ENCODE data around the gene SETD1A. TPM values are rescaled to one million over a fixed set of nuclear protein-coding genes. Genes with fewer than 3 reads are reported as not detected.

SETD1A gene
- total and polyA plus RNA-seq, 9 of the 15 experiments (the other 6 are each of a cell fraction or from before 2014, with no cell fraction given) = 0.08 to 36.0 (median 4.2) TPM

DNA sequence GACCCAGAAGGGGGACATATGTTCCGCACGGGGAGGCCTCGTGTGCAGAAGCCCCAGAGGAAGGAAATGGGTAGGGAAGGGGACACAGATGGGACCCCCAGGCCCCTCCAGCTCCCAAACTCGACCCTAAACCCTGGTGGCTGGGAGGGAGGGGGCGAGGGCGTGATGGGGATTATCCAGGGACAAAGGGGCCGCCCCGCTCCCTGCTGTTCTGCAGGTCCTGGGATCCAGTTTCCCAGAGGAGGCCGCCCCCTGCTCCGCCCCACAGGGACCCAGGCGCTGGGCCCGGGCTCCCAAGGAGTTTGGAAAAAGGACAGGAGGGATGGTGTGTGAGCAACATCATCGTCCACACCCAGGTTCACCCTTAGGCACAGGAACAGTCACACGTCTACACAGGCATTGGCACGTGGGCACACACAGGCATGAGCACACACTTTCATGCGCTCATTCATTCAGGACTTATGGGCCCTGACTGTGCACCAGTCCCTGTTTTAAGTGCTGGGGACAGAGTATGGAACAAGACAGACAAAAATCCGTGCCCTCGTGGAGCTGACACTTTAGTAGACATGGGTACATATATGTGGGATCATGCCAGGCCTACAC lies 47.0 kb upstream of the SETD1A start:
- intact Hi-C loops (cut with micrococcal nuclease) (no loop called here), in situ Hi-C loops (cut with MboI) (no loop called here)
- Histone ChIP-seq H3K4me1 (replicated peaks in 1 of 2; ENCODE audit: control insufficient read depth in 2 of 2, insufficient read depth in 2 of 2, low read length in 2 of 2) (peaks cover 0 to 4% of the 10 kb centered on the region in 2 experiments; a peak in 2 of 5 replicates), H4K20me1 (replicated peaks; ENCODE audit: control insufficient read depth, insufficient read depth, low read length) (no peaks in the 10 kb centered on the region), H3K4me2 (ENCODE audit: insufficient read depth, low read length) (no peak overlapping the region), H3K27ac (ENCODE audit: extremely low read depth, low read depth, low read length) (no peak overlapping the region), H3K9me3 (replicated peaks; ENCODE audit: control insufficient read depth, insufficient read depth, low read depth, low read length) (no peaks in the 10 kb centered on the region), H2AFZ (ENCODE audit: low read depth, low read length) (no peak overlapping the region), H3K79me2 (ENCODE audit: control insufficient read depth, insufficient read depth, low read length) (no peaks in the 10 kb centered on the region), H3K36me3 (ENCODE audit: control insufficient read depth, insufficient read depth, low read length) (no peaks in the 10 kb centered on the region), H3K4me3 (no peak overlapping the region), H3K9ac (ENCODE audit: insufficient read depth in 1 of 2, low read depth in 2 of 2, low read length in 2 of 2) (no peak overlapping the region), H3K9me1 (ENCODE audit: control insufficient read depth, insufficient read depth, low read length) (no peaks in the 10 kb centered on the region), H3K27me3 (ENCODE audit: control insufficient read depth in 2 of 2, insufficient read depth in 2 of 2, low read length in 2 of 2) (no peaks in the 10 kb centered on the region)
- 38% methylated on average over 12 of the region's 18 CpGs for whole genome bisulfite sequencing (ENCODE audit: insufficient coverage, low coverage, missing lambda C conversion rate)
- TF ChIP-seq SPI1 (IDR thresholded peaks at IDR 0.05; ENCODE audit: borderline replicate concordance, low read depth, low read length) (no peak), MYC (IDR thresholded peaks at IDR 0.05; ENCODE audit: low read depth, low read length) (no peak), MYC (CRISPR knock-in tag; IDR thresholded peaks at IDR 0.05; ENCODE audit: borderline replicate concordance, low read depth) (no peak), SMC3 (conservative IDR thresholded peaks at IDR 0.05; ENCODE audit: insufficient read depth, low read depth, low read length) (no peak), PCBP2 (IDR thresholded peaks at IDR 0.05; ENCODE audit: low read depth, low read length, poor library complexity, severe bottlenecking) (no peak), TOE1 (IDR thresholded peaks at IDR 0.05; ENCODE audit: borderline replicate concordance) (no peak), TOE1 (CRISPR knock-in tag; IDR thresholded peaks at IDR 0.05; ENCODE audit: borderline replicate concordance, low read depth) (no peak), MTA3 (IDR thresholded peaks at IDR 0.05; ENCODE audit: borderline replicate concordance) (no peak), CCNT2 (IDR thresholded peaks at IDR 0.05; ENCODE audit: borderline replicate concordance, extremely low read depth, insufficient read length, low read depth, low read length) (no peak), NR2C1 (IDR thresholded peaks at IDR 0.05) (no peak), NR2C1 (tag; IDR thresholded peaks at IDR 0.05) (no peak), MLLT1 (IDR thresholded peaks at IDR 0.05) (no peak), NR1H2 (CRISPR knock-in tag; IDR thresholded peaks at IDR 0.05) (no peak), ZKSCAN3 (CRISPR knock-in tag; IDR thresholded peaks at IDR 0.05) (no peak), SAFB (IDR thresholded peaks at IDR 0.05; ENCODE audit: borderline replicate concordance, low read depth, low read length) (no peak), FOXP4 (CRISPR knock-in tag; IDR thresholded peaks at IDR 0.05; ENCODE audit: borderline replicate concordance) (no peak)
- TF ChIP-seq, protein P1, sequence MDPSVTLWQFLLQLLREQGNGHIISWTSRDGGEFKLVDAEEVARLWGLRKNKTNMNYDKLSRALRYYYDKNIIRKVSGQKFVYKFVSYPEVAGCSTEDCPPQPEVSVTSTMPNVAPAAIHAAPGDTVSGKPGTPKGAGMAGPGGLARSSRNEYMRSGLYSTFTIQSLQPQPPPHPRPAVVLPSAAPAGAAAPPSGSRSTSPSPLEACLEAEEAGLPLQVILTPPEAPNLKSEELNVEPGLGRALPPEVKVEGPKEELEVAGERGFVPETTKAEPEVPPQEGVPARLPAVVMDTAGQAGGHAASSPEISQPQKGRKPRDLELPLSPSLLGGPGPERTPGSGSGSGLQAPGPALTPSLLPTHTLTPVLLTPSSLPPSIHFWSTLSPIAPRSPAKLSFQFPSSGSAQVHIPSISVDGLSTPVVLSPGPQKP (CRISPR knock-in tag; IDR thresholded peaks at IDR 0.05) = no peak
- ATAC-seq (no peak), DNase-seq (ENCODE audit: extremely low read depth in 1 of 4, low spot score in 3 of 4) (no peak), FAIRE-seq (no peak)
- BruUV-seq (replicated peaks) = no TSS peak
- POLR2A ChIA-PET = no interaction called here
- CTCF ChIA-PET (ENCODE audit: low intra/inter-chr PET ratio) = no interaction called here
